GM10847 (cell line): Measurements from ENCODE around the gene TMEM181.

ENCODE experiments used
- POLR2A ChIP-seq: IDR thresholded peaks from 2 replicates; pipeline ENCODE4 v1.6.1; 2011; ENCODE audit not compliant: insufficient read length; ENCODE audit errors: extremely low read depth

Gene TMEM181

GRCh38 chr6:158621694-158622544 lies 62.0 kb downstream of the TMEM181 start:
- no peak for TF ChIP-seq POLR2A

- TF ChIP-seq POLR2A = no peak
These were observed 62.8 kb downstream of the TMEM181 start for GRCh38 chr6:158622545-158623190.

GRCh38 chr6:158624684-158625682 lies 65.1 kb downstream of the TMEM181 start:
- TF ChIP-seq POLR2A = no peak

- no peak for TF ChIP-seq POLR2A
These were observed 66.0 kb downstream of the TMEM181 start for GRCh38 chr6:158625881-158626305.

DNA sequence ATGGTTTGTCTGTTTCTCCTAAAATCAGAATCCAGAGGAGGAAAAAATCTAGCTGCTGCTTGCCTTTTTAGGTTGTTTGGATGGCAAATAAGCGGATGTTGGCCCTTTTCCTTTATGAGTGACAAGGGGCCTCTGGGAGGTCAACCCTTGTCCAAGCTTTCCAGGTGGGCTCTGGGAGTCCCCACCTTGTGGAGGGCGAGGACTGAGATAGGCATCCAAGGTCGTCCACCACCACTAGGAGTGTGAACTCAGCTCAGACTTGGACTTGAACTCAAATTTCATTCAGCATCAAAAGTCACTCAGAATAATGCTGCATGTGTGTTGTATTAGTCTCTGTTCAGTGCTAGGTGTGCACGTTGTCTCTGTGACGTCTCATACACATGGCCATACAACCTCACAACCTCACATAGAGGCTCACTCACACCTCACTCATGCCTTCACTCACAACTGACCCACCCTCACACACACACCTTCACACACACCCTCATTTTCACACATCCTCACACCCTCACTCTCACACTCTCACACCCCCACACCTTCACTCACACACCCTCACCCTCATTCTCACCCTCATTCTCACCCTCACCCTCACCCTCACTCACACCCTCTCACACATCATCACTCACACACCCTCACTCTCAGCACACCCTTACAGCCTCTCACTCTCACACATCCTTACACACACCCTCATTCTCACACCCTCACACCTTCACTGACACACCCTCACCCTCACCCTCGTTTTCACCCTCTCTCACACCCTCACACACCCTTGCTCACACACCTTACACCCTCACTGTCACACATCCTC lies 66.7 kb downstream of the TMEM181 start:
- TF ChIP-seq POLR2A = no peak

- no peak for TF ChIP-seq POLR2A
These were observed 67.5 kb downstream of the TMEM181 start for GRCh38 chr6:158627168-158627939.

GRCh38 chr6:158627940-158628211 lies 68.0 kb downstream of the TMEM181 start:
- TF ChIP-seq POLR2A = no peak

DNA sequence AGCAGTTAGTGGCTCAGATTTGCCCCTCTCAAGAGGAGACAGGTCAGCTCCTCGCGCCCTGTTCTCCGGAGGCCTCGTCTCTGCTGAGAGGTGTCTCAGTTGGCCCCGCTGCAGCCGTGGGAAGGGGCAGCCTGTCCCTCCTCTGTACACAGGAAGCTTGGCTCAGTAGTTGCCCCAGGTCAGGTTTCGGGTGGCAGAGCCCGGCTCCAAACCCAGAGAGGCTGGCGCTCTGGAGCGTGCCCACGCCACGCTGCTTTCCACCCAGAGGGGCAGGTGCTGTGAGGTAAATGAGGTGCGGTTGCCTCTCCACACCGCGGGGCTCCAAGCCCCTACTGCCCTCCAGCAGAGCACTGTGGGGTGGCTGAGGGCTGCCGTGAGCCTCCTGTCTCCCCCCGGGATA lies 68.7 kb downstream of the TMEM181 start:
- TF ChIP-seq POLR2A = no peak

DNA sequence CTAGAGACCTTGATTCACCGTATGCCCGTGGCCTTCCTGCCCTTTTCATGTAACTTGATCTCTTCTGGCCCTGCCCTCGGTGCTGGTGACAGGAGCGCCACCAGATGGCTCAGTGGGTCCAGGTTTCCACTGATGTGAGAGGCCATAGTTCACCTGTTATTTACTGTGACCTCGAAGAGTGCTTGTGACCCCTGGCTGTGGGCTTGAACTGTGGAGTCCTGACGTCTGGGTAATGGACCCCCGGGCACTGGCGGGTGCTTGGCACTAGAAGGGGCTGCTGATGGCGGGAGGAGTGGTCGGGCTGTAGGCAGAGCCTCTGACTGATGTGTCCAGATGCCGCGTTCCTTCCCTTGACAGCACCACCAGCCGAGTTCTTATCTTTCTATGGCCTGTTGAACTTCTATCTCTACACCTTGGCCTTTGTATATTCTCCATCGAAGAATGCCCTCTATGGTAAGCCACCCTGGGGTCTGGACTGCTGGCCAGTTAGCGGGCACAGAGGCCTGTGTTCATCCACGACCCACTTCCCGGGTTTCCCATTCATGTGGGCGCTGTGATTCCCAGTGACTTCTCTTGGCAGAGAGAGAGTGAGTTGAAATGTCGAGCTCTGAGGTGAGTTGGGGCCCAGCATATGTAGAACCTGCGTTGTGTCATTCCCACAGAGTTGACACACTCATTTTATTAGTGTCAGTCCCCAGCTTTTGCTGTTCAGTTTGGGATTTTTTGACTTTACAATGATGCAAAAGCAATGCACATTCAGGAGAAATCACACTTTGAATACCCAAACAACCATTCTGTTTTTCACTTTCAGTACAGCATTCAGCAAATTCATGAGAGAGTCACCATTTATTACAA lies 69.7 kb downstream of the TMEM181 start:
- no peak for TF ChIP-seq POLR2A

DNA sequence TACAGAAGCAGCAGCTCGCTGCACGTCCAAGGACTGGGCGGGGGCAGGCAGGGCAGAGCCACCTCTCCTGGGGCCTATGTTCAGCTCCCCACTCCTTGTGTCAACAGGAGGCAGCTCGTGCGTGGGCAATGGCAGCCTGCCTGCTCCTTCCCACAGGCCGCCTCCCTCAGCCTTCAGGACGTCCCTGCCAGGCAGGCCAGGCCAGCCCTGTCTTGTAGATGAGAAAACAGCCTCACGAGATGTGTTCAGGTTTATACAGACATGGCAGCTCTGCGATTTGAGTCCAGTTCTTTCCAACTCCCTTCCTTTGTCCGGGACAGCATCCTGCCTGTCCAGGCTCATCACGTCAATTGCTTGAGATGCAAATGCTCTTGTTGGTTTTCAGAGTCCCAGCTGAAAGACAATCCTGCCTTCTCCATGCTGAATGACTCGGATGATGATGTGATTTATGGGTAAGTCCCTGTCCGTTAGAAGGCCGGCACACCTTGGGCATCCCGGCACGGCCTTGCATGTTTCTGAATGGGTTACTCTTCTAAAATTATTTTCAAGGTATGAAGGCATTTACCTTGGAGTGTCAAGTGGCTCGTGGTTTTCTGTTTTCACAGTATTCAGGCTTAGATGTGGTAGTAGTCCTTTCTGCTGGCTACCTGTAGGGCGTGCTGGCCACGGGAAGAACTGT lies 71.2 kb downstream of the TMEM181 start:
- no peak for TF ChIP-seq POLR2A

GRCh38 chr6:158631678-158632537 lies 72.0 kb downstream of the TMEM181 start:
- no peak for TF ChIP-seq POLR2A

DNA sequence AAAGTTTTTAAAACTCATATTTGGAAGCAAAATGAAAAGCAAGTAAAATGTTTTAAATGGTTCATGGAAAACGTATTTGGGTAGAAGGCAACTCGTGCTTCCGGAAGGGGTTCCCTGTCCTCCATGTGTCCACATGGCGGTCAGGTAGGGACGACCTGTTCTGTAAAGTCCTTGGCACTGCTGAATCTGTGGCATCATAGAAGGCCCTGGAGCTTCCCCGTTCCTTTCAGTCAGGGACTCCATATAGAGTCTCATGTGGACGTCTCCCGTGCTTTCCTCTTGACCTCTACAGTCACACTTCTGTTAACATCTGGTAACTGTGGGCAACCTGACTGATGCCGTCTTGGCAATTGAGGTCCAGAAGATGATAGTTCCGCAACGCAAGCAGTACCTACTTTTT lies 73.2 kb downstream of the TMEM181 start:
- TF ChIP-seq POLR2A = no peak
